RPMI7951 (cell line): ENCODE data around the gene SPART. TPM values are rescaled to one million over a fixed set of nuclear protein-coding genes. Genes with fewer than 3 reads are reported as not detected.
"Not testable (repeated sequence)": the region's sequence is repeated elsewhere in the genome, so short reads cannot be mapped to it uniquely, and the experiment has no call there.

Experiments used
- DNase-seq: peaks from one replicate; pipeline ENCODE4 v3.0.0-alpha.2; 2012; ENCODE audit warnings: low read depth
- total RNA-seq: library from RNA; depleted of rRNA; stranded (reverse); fragments of >200 nt; shearing (Covaris generic); gene quantifications from 2 replicates; pipeline ENCODE4 v1.2.3, GENCODE V29; 2014

SPART gene
- total RNA-seq, 1 experiment from 2014 or later: 52.9 TPM

DNA sequence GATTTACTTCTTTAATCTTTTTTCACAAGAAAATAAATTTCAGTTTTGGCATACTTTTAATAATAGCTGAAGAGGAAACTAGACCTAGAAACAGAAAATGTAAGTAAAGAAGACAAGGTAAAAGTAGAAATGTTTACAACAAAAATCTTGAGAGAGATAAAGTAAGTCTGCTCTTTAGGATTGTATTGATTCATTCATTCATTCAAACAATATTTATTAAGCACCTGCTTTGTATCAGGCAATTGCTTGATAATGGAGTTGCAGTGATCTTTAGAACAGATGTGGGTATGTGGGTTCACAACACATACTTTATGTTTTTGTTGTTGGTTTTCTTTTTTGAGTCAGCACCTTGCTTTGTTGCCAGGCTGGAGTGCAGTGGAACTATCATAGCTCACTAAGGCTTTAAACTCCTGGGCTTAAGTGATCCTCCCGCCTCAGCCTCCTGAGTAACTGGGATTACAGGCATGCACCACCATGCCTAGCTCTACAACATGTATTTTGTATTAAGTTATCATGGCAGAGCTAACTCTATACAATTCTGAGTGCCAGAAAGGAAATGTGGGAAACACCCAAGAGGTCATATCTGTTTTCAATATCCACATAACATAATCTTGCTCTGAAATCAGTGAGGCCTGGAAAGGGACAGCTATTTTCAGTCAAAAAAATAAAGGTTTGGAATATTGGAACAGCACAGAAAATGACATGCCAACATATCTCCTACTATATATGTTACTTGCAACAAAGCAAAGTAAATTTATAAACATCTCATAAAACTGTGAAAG is 8.8 kb upstream of the SPART start:
- no peak for DNase-seq

DNA sequence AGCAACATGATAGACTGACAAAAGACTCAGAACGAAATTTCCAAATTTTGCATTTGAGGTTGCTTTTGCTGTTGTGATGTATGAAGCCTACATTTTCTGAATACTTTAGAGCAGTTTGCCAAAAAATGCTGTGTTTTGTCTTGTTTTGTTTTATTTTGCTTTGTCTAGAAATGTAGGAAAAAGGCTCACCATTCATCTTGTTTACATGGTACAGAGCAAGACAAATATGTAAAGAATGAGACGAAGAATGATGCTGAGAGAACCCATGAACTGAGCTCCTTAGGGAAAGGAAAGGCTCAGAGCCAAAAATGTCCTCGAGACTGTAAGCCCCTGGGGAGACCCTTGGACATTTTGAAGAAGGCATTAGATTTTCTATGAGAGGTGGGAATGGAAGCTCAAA is 6.8 kb upstream of the SPART start:
- DNase-seq: no peak

DNA sequence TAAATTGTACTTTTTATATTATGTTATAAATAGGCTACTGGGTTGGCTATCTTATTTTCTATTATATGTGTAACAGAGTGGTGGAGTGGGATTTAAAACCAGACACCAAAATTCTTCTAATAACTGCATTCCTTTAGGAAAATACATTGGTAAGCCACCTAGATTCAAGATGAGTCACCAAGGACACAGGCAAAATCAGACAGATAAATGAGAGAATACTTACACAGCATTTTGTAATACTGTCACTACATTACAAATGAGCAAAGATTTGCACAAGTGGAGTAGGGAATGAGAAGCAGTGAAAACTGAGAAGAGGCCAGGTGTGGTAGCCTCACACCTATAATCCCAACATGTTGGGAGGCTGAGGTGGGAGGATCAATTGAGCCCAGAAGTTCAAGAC is 6.2 kb upstream of the SPART start:
- no peak for DNase-seq

DNA sequence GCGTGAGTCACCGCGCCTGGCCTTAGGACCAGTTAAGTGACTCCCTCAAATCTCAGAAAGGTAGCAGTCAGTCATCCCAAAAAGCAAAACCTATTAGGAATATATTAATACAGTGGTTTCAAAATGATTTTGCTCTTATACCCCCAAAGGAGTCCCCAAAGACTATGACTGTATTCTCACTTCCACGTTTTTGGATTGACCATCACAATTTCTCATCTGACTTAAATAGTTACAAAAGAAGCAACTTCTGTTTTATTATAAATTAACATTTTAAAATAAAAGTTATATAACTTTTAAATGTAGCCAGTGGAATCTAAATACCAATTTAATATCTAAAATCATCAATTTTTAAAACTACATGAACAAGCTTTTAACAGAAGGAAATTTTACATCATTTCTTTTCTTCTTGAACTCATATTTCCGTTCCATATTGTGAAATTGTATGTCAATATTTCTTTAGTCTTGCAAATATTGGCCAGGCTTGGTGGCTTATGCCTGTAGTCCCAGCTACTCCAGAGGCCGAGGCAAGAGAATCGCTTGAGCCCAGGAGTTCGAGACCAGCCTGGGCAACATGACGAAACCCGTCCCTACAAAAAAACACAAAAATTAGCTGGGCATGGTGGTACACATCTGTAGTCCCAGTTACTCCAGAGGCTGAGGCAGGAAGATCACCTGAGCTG is 1.5 kb upstream of the SPART start:
- DNase-seq: no peak

DNA sequence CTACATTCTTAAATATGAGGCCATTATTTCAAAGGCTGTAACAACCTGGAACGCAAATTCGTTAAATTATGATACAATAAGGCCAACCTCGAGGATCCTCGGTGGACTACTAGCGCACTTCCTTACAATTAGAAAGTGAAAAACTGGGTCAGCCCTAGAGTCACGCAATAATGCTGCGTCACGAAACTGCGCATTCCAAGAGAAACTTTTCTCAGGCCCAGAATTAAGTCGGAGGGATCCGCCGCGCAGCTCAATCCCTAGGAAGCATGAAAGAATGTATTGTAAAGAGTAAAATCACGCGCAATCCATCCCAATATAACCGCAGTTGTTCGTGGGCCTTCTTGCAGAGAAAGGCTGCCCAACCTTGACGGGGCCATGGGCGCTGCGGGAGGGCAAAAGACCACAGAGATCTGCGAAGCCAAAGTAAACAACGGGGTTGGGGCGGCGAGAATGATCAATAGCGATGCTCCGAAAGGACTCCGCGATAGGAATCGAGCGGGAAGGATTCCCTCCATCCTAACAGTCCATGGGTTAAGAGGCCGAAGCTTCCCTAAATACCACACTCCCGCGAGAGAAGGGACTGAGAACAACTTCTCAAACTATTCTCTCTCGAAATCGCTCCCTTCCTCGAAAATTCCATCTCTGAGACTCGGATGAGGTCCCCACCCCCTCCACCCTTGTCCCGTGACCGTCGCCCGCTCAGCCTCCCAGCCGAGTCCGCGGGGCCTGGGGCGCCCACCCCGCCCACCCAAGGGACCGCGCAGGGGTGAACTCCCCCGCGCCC is 564 bp downstream of the SPART start:
- peak; percentile 79 for DNase-seq

DNA sequence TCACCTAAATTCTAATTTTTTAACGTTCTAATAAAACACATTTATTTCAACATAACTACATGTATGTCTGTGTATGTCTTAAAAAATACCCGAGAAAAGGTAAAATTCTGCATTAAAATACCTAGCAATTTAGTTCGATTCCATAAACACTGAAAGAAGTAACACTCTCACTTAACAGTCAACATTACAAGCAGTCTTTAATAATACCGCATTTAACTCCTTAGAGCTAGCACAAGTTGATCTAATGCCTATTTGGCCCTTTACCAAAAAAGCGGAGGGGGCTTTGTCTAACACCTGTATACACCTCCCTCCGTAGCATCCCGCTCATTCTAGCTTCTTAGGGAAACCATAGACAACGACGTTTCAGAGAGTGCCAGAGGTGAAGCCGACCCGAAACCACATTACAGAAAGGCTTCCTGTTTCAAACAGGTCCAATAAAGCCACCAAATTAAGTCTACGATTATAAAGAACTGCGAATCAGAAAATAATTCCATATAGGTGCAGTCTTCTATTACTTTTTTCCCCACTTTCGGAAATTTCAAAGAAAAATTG is 1.2 kb downstream of the SPART start:
- DNase-seq: peak; percentile 10

DNA sequence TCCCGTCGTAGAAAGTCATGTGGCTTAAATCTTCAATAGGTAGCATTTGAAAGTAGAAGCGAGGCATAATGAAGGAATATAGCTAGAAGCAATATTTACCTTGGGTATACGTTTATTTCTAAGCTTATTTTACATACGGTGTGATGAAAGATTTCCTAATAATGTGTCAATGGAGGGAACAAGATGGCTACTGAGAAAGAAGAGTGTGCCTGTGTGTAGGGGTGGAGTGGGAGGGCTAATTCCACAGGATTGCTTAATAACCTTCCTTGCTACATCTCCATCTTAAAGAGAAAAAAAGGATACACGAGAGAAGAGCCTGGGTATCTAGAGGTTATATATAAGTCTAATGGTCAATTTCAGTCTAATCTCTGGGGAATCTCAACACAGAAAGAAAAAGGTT is 2.0 kb downstream of the SPART start:
- DNase-seq: peak; percentile 68

DNA sequence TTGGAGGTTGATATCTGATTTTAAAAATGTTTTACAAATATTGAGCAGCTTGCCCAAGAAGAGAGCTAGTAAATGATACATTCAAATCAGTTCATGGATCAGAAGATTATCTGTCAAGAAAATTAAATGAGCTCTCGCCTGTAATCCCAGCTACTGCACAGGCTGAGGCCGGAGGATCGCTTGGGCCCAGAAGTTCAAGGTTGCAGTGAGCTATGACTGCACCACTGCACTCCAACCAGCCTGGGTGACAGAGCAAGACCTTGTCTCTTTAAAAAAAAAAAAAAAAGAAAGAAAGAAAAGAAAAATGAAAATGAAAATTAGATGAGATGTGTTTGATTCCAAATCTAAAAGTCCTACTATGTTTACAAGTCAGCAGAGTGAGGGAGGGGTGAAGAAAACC is 2.4 kb downstream of the SPART start:
- DNase-seq: no peak

DNA sequence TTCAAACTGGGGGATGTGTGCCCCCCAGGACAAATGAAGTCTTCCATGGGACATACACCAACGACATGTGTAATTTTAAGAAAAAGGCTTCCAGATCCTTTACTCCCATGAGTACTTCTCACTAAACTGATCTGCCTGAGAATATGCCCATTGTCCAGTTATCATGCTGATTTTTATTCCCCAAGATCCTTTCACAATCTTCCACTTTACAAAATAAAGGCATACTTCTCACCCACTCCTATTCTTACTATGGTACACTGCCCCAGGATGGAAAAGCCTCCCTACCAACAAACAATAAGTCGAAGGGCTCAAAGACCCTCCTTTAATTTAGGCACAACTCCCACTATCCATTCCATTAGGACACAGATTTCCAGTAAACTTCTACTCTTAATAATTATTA is 3.5 kb downstream of the SPART start:
- no peak for DNase-seq

DNA sequence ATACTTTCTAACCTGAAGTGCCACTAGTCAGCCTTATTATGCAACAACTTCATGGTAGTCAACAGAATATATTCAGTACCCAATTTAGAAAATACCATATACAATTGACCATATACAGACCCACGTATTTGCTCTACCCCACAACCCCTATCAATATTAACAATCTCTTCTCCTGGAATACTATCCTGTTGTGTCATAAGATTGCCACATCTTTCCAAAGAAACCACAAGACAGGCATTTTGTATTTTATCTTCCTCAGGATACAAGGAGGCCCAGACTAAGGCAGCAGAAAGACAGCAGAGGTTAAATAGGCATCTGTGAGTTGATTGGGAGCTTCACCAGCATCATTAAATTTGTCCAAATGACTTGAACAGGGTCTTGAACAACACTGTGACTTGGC is 4.5 kb downstream of the SPART start:
- peak; percentile 70 for DNase-seq

DNA sequence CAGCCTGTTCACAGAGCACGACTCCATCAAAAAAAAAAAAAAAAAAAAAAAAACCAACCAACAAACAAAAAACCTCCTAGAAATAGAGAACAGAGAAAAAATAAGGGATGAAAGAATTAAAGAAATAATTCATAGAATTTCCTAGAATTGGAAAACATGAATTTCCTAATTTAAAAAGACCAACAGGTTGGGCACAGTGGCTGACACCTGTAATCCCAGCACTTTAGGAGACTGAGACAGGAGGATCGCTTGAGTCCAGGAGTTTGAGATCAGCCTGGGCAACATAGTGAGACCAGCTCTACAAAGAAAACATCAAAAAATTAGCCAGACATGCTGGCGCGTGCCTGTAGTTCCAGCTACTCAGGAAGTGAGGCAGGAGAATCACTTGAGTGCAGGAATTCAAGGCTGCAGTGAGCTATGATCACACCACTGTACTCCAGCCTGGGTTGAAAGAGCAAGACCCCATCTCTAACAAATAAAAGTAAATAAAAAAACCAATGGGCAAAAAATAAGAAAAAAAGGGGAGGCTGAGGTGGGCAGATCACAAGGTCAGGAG is 6.5 kb downstream of the SPART start:
- DNase-seq: no peak

DNA sequence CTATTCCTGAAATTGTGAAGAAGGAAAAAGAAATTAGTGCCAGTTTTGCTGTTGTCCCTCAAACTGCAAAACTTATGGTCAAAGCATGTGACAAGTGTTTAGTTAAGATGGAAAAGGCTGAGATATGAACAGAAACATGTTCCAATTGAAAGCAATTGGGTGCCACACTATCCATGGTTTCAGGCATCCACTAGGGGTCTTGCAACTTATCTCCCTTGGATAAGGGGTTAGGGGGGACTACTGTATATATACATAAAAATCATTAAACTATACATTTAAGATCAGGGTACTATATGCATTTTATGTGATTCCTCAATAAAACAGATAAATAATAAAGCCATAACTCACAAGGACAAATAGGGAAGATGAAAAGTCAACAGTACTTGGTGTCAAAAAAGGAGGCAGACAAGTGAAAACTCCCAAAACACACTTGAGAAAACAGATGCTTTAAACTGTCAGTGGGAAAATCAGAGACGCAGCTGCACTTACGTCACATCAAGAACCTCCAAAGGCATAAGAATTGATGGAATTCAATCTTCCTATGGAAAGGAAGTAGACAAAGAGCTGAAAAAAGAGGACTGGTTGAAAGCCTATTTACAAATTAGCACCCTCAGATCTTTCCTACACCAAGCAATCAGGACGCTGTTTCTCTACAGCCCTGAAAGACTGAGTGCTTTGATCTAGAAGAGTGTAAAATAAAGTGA is 8.1 kb downstream of the SPART start:
- no peak for DNase-seq

DNA sequence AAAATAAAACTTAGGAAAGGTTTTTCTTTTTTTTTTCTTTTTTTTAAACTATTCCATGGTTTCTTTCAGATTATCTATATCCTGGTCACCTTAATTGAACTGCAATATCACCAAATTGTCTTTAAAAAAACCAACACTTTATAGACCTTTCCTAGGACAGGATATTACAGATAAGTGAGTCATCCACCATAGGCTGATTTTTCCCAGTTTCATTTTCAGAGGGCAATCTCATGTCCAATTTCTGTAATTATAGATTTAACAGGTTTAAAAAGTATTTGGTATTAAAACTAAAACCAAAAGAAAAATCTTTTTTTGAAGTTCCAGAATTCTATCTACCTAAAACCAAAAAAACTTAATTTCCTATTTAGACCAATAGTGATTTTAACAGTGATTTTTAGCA is 13.2 kb downstream of the SPART start:
- DNase-seq: peak; percentile 49

DNA sequence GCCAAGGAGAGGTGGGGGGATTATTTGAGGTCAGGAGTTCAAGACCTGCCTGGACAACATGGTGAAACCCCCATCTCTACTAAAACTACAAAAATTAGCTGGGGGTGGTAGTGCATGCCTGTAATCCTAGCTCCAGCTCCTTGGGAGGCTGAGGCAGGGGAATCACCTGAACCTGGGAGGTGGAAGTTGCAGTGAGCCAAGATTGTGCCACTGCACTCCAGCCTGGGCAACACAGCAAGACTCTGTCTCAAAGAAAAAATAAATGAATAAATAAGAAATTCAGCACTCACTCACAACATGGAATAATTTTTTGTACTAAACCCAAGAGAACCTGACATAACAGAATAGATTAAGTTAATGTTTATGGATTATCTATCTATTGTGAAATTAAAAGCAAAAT is 13.9 kb downstream of the SPART start:
- DNase-seq: not testable (repeated sequence)

DNA sequence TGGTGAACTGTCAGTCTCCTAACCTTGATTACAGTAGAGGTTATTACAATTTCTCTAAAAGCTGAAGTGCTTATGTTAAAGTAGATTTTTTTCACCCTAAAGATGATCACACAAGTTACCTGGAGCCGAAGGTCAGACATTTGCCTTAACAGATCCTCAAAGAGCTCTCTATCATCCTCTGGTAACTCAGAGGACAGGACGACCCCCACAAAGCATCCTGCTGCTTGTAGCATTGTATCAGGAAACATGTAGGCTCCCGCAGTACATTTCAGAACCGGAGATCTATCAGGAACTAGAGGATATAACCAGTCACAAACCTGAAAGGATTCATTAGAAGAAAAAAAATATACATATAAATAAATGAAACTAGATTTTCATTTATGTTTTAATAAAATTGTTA is 14.9 kb downstream of the SPART start:
- no peak for DNase-seq

DNA sequence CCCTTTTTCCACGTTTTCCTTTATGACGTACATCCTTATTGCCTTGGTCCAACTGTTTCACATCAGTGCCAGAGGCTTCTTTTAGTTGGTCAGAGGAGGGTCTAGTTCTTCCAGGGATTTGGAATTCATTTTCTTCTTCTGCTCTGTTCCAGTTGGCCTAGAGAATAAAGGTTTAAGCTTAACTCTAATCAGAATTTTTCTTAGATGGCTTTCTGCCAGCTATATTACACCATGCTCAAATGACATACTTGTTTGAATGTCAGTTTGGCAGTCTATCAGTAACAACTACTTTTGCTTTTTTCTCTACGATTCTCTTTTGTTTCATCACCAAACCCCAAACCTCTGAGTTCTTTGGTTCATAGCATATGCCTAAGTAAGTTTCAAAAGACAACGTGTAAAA is 16.8 kb downstream of the SPART start:
- no peak for DNase-seq

DNA sequence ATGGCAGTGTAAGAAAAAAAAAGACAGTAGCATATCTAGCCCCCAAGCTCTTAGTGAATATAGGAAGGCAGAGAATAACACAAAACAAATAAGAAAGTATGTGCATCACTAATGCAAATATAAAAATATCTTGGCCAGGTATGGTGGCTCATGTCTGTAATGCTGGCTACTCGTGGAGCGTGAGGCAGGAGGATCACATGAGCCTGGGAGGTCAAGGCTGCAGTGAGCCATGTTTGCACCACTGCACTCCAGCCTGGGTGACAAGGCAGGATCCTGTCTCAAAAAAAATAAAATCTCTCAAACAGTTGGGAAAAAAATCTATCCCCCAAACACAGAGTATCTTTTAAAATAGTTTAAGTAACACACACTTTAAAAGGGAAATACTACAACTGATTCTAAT is 17.4 kb downstream of the SPART start:
- no peak for DNase-seq

DNA sequence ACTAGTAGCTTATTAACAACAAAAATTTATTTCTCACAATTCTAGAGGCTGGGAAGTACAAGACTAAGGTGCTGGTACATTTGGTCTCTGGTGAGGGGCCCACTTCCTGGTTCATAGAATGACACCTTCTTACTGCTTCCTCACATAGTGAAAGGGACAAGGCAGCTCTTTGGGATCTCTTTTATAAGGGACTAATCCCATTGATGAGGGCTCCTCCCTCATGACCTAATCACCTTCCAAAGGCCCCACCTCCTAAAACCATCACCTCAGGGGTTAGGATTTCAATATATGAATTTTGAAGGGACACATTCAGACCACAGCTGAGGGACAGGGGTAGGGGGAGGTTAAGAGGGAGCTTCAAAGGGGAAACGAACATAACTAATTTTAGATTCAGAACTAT is 20.3 kb downstream of the SPART start:
- DNase-seq: no peak

DNA sequence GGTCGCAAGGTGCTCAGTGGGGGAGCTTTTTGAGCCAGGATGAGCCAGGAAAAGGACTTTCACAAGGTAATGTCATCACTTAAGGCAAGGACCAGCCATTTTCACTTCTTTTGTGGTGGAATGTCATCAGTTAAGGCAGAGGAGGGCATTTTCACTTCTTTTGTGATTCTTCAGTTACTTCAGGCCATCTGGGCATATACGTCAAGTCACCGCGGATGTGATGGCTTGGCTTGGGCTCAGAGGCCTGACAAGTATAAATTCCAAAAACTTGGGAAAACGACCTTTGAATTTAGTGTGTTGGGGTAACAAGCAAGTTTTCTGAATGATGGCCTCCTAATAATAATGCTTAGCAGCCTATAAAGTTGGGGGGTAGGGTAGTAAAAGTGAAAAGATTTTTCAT is 21.3 kb downstream of the SPART start:
- DNase-seq: not testable (repeated sequence)

DNA sequence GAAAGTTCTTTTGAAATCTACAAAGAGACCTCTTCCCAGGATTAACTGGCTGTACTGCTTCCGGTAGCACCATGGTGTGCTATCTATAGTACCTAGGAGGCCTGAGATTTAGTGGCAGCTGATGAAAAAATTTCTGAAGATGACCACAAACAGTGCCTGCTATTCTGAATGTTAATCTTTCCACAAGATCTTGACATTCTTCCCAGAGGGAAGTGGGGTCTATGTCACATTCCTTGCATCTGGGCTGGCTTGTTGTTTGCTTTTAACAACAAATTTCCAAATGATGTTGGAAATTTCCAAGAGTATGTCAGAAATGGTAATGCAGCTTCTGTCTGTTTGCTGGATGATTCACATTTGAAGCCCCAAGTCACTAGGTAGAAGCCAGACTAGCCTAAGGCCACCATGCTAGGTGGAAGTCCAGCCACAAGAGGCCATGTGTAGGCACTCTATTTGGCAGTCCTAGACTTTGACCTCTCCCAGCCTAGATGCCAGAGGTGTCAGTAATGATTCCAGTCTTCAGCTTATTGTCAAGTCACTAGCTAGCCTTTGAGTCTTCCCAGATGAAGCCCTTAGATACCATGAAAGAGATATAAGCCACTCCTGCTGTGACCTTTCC is 22.1 kb downstream of the SPART start:
- DNase-seq: peak; percentile 92

DNA sequence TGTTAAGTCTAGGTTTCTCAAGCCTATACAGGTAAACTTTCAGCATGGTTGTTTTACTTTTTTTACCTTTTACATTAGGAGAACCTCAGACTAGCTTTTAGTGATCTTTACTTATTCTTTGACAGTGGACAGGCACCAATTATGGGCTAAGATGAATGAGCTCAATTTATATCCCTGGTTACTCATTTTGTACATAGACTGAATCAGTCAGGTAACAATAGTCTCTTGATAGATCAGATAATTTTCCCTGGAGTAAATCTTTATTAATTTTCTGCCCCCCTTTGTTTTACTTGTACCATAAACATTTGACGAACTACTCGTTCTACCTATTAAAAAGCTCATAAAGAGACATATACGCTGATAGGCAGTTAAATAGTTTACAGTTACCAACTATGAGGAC is 22.8 kb downstream of the SPART start:
- no peak for DNase-seq
